ENCODE measurements around the gene XPR1.

DNA sequence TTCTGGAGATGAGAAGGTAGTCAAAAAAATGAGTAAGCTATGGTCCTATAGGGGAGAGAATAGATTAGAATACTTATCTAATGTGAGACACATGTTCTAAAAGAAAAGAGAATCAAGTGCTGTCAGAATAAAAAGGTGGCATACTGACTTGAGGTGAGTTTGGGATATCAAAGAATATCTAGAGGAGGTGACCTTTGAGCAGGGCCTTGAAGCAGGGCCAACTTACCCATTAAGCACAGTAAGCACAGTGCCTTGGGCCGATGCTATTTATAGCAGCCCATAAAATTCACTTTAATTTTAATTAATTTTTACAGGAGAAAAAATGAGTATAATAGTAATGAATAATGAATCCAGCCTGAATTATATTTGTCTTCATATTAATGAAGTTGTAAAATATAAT, 92.2 kb downstream of the XPR1 start:
- TF ChIP-seq, protein P1, sequence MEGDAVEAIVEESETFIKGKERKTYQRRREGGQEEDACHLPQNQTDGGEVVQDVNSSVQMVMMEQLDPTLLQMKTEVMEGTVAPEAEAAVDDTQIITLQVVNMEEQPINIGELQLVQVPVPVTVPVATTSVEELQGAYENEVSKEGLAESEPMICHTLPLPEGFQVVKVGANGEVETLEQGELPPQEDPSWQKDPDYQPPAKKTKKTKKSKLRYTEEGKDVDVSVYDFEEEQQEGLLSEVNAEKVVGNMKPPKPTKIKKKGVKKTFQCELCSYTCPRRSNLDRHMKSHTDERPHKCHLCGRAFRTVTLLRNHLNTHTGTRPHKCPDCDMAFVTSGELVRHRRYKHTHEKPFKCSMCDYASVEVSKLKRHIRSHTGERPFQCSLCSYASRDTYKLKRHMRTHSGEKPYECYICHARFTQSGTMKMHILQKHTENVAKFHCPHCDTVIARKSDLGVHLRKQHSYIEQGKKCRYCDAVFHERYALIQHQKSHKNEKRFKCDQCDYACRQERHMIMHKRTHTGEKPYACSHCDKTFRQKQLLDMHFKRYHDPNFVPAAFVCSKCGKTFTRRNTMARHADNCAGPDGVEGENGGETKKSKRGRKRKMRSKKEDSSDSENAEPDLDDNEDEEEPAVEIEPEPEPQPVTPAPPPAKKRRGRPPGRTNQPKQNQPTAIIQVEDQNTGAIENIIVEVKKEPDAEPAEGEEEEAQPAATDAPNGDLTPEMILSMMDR (IDR thresholded peaks at IDR 0.05; ENCODE audit: extremely low read depth in 1 of 2, insufficient read depth in 1 of 2, low read depth in 1 of 2, low read length in 2 of 2) = no peak
- TF ChIP-seq EZH2 (IDR thresholded peaks at IDR 0.05; ENCODE audit: borderline replicate concordance, low read depth, low read length, severe bottlenecking) (no peak), POLR2AphosphoS5 (IDR thresholded peaks at IDR 0.05; ENCODE audit: insufficient read depth, low read depth, low read length) (no peak), POLR2A (IDR thresholded peaks at IDR 0.05; ENCODE audit: low read depth, low read length) (no peak), JUN (IDR thresholded peaks at IDR 0.05; ENCODE audit: borderline replicate concordance, insufficient read depth, insufficient read length, low read depth) (no peak), FOS (IDR thresholded peaks at IDR 0.05; ENCODE audit: borderline replicate concordance, insufficient read depth, low read length) (no peak)
- TF ChIP-seq, protein P2, sequence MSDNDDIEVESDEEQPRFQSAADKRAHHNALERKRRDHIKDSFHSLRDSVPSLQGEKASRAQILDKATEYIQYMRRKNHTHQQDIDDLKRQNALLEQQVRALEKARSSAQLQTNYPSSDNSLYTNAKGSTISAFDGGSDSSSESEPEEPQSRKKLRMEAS (IDR thresholded peaks at IDR 0.05; ENCODE audit: insufficient read depth, insufficient read length) = no peak

Data from endothelial cell of umbilical vein (primary cell).